Panc1 (cell line): ENCODE measurements around the gene VAC14. TPM values are rescaled to one million over a fixed set of nuclear protein-coding genes. Genes with fewer than 3 reads are reported as not detected.

Experiments used
- ATAC-seq: fragments of 200-7000 bp; cut with Tn5 transposase; 2 replicates; pipeline ENCODE4 v1.9.1; 2020; ENCODE audit warnings: mild to moderate bottlenecking, moderate library complexity
- BruUV-seq: library from RNA; stranded (reverse); fragments of 400-500 nt; replicated peaks from 2 replicates; lab custom pipeline; 2021; lab: Mats Ljungman, UMichigan
- CTCF ChIA-PET: fragments of 300-600 bp; sonication (Branson Sonifier 250); formaldehyde crosslinking; loops from one replicate; lab custom pipeline; 2022; ENCODE audit warnings: antibody characterized with exemption; lab: Charles Lee
- POLR2A ChIA-PET: fragments of 300-600 bp; sonication (Branson Sonifier 250); formaldehyde crosslinking; loops from one replicate; lab custom pipeline; 2022; ENCODE audit warnings: antibody characterized with exemption; lab: Charles Lee
- DNase-seq: peaks from one replicate; pipeline ENCODE4 v3.0.0-alpha.2; 2010; ENCODE audit warnings: low read depth, low spot score
- H3K27ac ChIP-seq: 2 replicates; pipeline ENCODE4 v1.5.1; 2011; ENCODE audit warnings: mild to moderate bottlenecking, low read length, inconsistent platforms
- H3K27me3 ChIP-seq: fragments of 200-500 bp; sonication (Bioruptor generic); 2 replicates; pipeline ENCODE4 v1.6.0; 2014; ENCODE audit warnings: low read length, inconsistent platforms; ENCODE audit not compliant: control insufficient read depth, insufficient read depth
- H3K36me3 ChIP-seq: fragments of 200-500 bp; sonication (Bioruptor generic); 2 replicates; pipeline ENCODE4 v1.5.1; 2014; ENCODE audit warnings: inconsistent platforms, mild to moderate bottlenecking, low read length, moderate library complexity; ENCODE audit not compliant: control insufficient read depth, insufficient read depth
- H3K4me1 ChIP-seq: 2 replicates; pipeline ENCODE4 v1.5.1; 2011; ENCODE audit warnings: inconsistent platforms, mild to moderate bottlenecking, low read length, moderate library complexity; ENCODE audit not compliant: control insufficient read depth, insufficient read depth
- H3K4me3 ChIP-seq, 2 experiments: 2 replicates each; pipeline ENCODE4 v1.5.1; 2011 to 2012; ENCODE audit warnings: low read depth in 2 of 2, low read length in 2 of 2, mild to moderate bottlenecking in 2 of 2, inconsistent platforms in 1 of 2, moderate library complexity in 1 of 2
- H3K9me3 ChIP-seq: fragments of 200-500 bp; sonication (Bioruptor generic); 2 replicates; pipeline ENCODE4 v1.5.1; 2014; ENCODE audit warnings: low read depth, mild to moderate bottlenecking, inconsistent platforms, low read length, moderate library complexity; ENCODE audit not compliant: control insufficient read depth, insufficient read depth
- CTCF ChIP-seq: fragments of 450-650 bp; IDR thresholded peaks from 2 replicates; pipeline ENCODE4 v1.5.1; 2017; ENCODE audit warnings: mild to moderate bottlenecking
- POLR2AphosphoS5 ChIP-seq: IDR thresholded peaks from 2 replicates; pipeline ENCODE4 v1.6.1; 2012; ENCODE audit warnings: mild to moderate bottlenecking, low read depth, low read length, moderate library complexity
- SIN3A ChIP-seq: IDR thresholded peaks from 2 replicates; pipeline ENCODE4 v1.6.1; 2012; ENCODE audit warnings: low read depth, mild to moderate bottlenecking, low read length, moderate library complexity, borderline replicate concordance; ENCODE audit not compliant: insufficient read depth
- TCF7L2 ChIP-seq: IDR thresholded peaks from 2 replicates; pipeline ENCODE4 v1.6.1; 2011; ENCODE audit warnings: mild to moderate bottlenecking, low read depth, low read length, inconsistent platforms
- in situ Hi-C: cut with HindIII; loops from 2 replicates; pipeline ENCODE4 v1.10.0; 2016; ENCODE audit warnings: low sequenced_read_pairs, low pct_unique_long_range_greater_than_20kb
- intact Hi-C: fragments of 100-400 bp; cut with micrococcal nuclease; formaldehyde crosslinking; loops from one replicate; pipeline ENCODE4 v1.10.0; 2022; ENCODE audit not compliant: unreplicated experiment
- total RNA-seq: library from RNA; stranded (reverse); gene quantifications from one replicate; pipeline ENCODE4 v1.2.1, GENCODE V29; 2021; ENCODE audit not compliant: unreplicated experiment
- TF ChIP-seq, protein P1 (sequence below), 2 experiments: IDR thresholded peaks; 2 replicates each; pipeline ENCODE4 v1.6.1; 2011 to 2012; ENCODE audit warnings: low read depth in 2 of 2, control low read depth in 1 of 2, low read length in 1 of 2, mild to moderate bottlenecking in 1 of 2, moderate library complexity in 1 of 2; ENCODE audit not compliant: insufficient read depth in 1 of 2

Gene VAC14
- total RNA-seq, 1 experiment from 2014 or later: 37.9 TPM

- no peaks in the 10 kb centered on the region for H3K9me3 ChIP-seq
- intact Hi-C loops: loop anchor here (10.0 kb wide), 1 partner anchor 77 kb away; no protein-coding TSS in a partner anchor
- no peak for ATAC-seq
- ChIA-PET POLR2A (no interaction called here), CTCF (no interaction called here)
- no peaks in the 10 kb centered on the region for H3K27me3 ChIP-seq
- H3K4me1 ChIP-seq: no peaks in the 10 kb centered on the region; the same call in 1 of the 2 replicates
- no peaks in the 10 kb centered on the region for H3K36me3 ChIP-seq
- BruUV-seq: no TSS peak
- in situ Hi-C loops: no loop called here
- TF ChIP-seq POLR2AphosphoS5: no peak
- TF ChIP-seq TCF7L2: no peak
- TF ChIP-seq, protein P1, sequence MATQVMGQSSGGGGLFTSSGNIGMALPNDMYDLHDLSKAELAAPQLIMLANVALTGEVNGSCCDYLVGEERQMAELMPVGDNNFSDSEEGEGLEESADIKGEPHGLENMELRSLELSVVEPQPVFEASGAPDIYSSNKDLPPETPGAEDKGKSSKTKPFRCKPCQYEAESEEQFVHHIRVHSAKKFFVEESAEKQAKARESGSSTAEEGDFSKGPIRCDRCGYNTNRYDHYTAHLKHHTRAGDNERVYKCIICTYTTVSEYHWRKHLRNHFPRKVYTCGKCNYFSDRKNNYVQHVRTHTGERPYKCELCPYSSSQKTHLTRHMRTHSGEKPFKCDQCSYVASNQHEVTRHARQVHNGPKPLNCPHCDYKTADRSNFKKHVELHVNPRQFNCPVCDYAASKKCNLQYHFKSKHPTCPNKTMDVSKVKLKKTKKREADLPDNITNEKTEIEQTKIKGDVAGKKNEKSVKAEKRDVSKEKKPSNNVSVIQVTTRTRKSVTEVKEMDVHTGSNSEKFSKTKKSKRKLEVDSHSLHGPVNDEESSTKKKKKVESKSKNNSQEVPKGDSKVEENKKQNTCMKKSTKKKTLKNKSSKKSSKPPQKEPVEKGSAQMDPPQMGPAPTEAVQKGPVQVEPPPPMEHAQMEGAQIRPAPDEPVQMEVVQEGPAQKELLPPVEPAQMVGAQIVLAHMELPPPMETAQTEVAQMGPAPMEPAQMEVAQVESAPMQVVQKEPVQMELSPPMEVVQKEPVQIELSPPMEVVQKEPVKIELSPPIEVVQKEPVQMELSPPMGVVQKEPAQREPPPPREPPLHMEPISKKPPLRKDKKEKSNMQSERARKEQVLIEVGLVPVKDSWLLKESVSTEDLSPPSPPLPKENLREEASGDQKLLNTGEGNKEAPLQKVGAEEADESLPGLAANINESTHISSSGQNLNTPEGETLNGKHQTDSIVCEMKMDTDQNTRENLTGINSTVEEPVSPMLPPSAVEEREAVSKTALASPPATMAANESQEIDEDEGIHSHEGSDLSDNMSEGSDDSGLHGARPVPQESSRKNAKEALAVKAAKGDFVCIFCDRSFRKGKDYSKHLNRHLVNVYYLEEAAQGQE (IDR thresholded peaks at IDR 0.05; ENCODE audit: insufficient read depth in 1 of 2, low read depth in 2 of 2, low read length in 1 of 2): no peak
- no peak for TF ChIP-seq SIN3A
- TF ChIP-seq CTCF: no peak
- no peak overlapping the region for H3K27ac ChIP-seq
- H3K4me3 ChIP-seq: no peak overlapping the region
- no peak for DNase-seq
Observed at GRCh38 chr16:70651524-70651923, 149.4 kb downstream of the VAC14 start.

- no peak for ATAC-seq
- H3K4me3 ChIP-seq: no peak overlapping the region
- no peaks in the 10 kb centered on the region; the same call in 1 of the 2 replicates for H3K4me1 ChIP-seq
- intact Hi-C loops (loop anchor here (10.0 kb wide), 1 partner anchor 75 kb away; no protein-coding TSS in a partner anchor), in situ Hi-C loops (no loop called here)
- no TSS peak for BruUV-seq
- no peak overlapping the region for H3K27ac ChIP-seq
- no peaks in the 10 kb centered on the region for H3K9me3 ChIP-seq
- ChIA-PET POLR2A (no interaction called here), CTCF (no interaction called here)
- TF ChIP-seq POLR2AphosphoS5: no peak
- TF ChIP-seq SIN3A: no peak
- TF ChIP-seq TCF7L2: no peak
- TF ChIP-seq CTCF: no peak
- TF ChIP-seq, protein P1 (IDR thresholded peaks at IDR 0.05; ENCODE audit: insufficient read depth in 1 of 2, low read depth in 2 of 2, low read length in 1 of 2): no peak
- no peaks in the 10 kb centered on the region for H3K27me3 ChIP-seq
- DNase-seq: no peak
- no peaks in the 10 kb centered on the region for H3K36me3 ChIP-seq
Observed at GRCh38 chr16:70650216-70650615, 150.7 kb downstream of the VAC14 start.
